Measurements from ENCODE around the gene DENND6B.

Gene DENND6B

DNA sequence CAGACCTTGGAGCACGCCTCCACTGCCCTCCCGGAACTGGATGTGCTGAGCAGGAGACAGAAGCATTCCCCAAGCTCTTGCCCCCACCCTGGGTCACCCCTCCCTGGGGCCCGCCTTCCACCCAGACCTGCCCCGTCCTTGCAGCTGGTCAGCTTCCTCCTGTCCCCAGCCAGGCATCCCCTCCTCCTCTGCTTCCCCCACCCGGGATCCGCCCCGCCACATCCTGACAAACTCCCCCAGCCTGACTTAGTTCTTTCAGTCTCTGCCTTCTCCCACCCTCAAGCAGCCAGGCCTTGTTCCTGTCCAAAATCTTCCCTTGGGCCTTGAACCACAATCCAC lies 18.2 kb downstream of the DENND6B start:
- H3K27me3 ChIP-seq (ENCODE audit: insufficient read depth, low read depth, severe bottlenecking): no peaks in the 10 kb centered on the region
- no peaks in the 10 kb centered on the region for H3K9me3 ChIP-seq (ENCODE audit: severe bottlenecking)
- H3K36me3 ChIP-seq: peaks cover 29% of the 10 kb centered on the region
- peak; percentile 78 for DNase-seq
- no peak for TF ChIP-seq CTCF (IDR thresholded peaks at IDR 0.05; ENCODE audit: low read depth, low read length)
- peak overlapping the region; percentile 74 for H3K27ac ChIP-seq
- no peak overlapping the region for H3K4me3 ChIP-seq (ENCODE audit: low read depth, low read length)

GRCh38 chr22:50307890-50308596 lies 18.8 kb downstream of the DENND6B start:
- Histone ChIP-seq H3K9me3 (ENCODE audit: severe bottlenecking) (no peaks in the 10 kb centered on the region), H3K4me3 (ENCODE audit: low read depth, low read length) (no peak overlapping the region), H3K36me3 (peaks cover 34% of the 10 kb centered on the region), H3K27ac (peak overlapping the region; percentile 74), H3K27me3 (ENCODE audit: insufficient read depth, low read depth, severe bottlenecking) (no peaks in the 10 kb centered on the region)
- DNase-seq: no peak
- no peak for TF ChIP-seq CTCF (IDR thresholded peaks at IDR 0.05; ENCODE audit: low read depth, low read length)

- peak within 1 kb of the TSS; percentile 69 for H3K4me3 ChIP-seq (ENCODE audit: low read depth, low read length)
- H3K36me3 ChIP-seq: peaks cover 42% of the 10 kb centered on the region
- no peaks in the 10 kb centered on the region for H3K27me3 ChIP-seq (ENCODE audit: insufficient read depth, low read depth, severe bottlenecking)
- peak within 1 kb of the TSS; percentile 94 for H3K27ac ChIP-seq
- no peaks in the 10 kb centered on the region for H3K9me3 ChIP-seq (ENCODE audit: severe bottlenecking)
- TF ChIP-seq CTCF (IDR thresholded peaks at IDR 0.05; ENCODE audit: low read depth, low read length): no peak
- peak; percentile 83 for DNase-seq
Measured at GRCh38 chr22:50306753-50307749, 19.8 kb downstream of the DENND6B start, which contains the start of gene PLXNB2. Gene PLXNB2 (minus strand): TSS chr22:50307646. CDS start chr22:50290584, 17,062 bp downstream.

DNA sequence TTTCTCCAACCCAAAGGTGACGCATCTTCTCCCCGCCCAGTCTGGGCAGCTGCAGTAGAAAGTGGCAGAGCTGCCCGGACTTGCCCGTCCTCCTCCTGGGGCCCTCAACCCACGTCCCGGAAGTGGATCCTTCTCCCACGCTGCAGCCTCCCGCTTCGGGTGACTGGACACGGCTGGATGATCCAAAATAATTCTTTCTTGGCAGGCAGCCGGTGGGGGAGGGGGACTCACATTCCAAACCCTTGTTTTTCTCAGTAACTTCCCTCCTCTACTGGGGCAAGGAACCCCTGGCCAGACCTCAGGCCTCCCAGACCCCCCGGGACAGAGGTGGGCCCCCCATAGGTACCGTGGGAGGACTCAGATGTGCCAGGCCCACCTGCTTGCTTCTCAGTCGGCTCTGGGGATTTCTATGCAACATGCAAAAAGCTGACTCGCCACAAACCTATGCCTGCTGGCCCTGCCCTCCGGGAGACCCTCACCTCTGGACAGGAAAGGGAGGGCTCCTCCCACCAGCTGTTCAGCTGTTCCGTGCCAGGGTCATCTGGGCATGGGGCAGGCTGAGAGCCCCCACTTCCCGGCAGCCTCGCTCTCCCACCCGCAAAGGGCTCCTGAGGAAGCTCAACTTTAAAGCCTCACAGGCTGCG lies 20.8 kb downstream of the DENND6B start:
- H3K27me3 ChIP-seq (ENCODE audit: insufficient read depth, low read depth, severe bottlenecking): no peaks in the 10 kb centered on the region
- DNase-seq: peak; percentile 85
- no peaks in the 10 kb centered on the region for H3K9me3 ChIP-seq (ENCODE audit: severe bottlenecking)
- H3K36me3 ChIP-seq: peaks cover 49% of the 10 kb centered on the region
- H3K4me3 ChIP-seq (ENCODE audit: low read depth, low read length): peak overlapping the region; percentile 69
- TF ChIP-seq CTCF (IDR thresholded peaks at IDR 0.05; ENCODE audit: low read depth, low read length): no peak
- peak overlapping the region; percentile 94 for H3K27ac ChIP-seq

DNA sequence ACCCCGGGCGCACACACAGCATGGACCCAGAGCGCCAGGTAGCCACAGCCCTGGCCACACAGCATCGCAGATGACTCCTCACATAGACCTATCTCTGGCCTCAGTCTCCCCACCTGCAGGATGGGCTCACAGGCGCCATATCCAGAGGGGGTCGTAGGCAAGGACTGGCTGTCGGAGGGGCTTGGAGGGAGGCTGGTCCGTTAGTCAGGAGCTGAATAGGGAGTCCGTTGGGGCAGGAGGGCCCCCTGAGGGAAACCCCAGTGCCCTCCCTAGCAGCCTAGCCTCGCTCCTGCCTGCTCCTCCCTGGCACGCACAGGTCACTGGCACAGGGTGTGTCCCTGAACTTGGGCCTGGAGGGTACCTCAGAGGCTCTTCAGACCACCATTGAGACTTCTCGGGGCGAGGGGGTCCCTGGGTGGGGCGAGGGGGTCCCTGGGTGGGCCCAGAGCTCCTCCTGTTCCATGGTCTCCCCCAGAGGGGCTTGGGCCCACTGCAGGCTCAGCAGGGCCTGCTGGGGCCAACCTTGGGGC lies 21.4 kb downstream of the DENND6B start:
- DNase-seq: no peak
- Histone ChIP-seq H3K9me3 (ENCODE audit: severe bottlenecking) (no peaks in the 10 kb centered on the region), H3K27me3 (ENCODE audit: insufficient read depth, low read depth, severe bottlenecking) (no peaks in the 10 kb centered on the region), H3K27ac (peak overlapping the region; percentile 94), H3K4me3 (ENCODE audit: low read depth, low read length) (peak overlapping the region; percentile 69), H3K36me3 (peaks cover 55% of the 10 kb centered on the region)
- TF ChIP-seq CTCF (IDR thresholded peaks at IDR 0.05; ENCODE audit: low read depth, low read length): no peak
